Measurements from ENCODE around the gene SLC25A24. TPM values are rescaled to one million over a fixed set of nuclear protein-coding genes. Genes with fewer than 3 reads are reported as not detected.

Gene SLC25A24
- total RNA-seq, 3 donors from 2014 or later: 6.0 to 9.7 (median 6.1) TPM

Other genes starting within 250 kb of the SLC25A24 start
- 1 to 10 TPM; 5.4 to 8.8 (median 5.8) TPM for gene VAV3, start 235.2 kb downstream of the SLC25A24 start, total RNA-seq
- under 1 TPM in 2 of 3 donors, not detected in 1; 0.08 to 0.13 TPM for gene NBPF4, start 43.7 kb upstream of the SLC25A24 start, total RNA-seq
- not detected for gene NBPF6, start 250.0 kb upstream of the SLC25A24 start, total RNA-seq